Activated CD8-positive, alpha-beta memory T cell treated with anti-CD3 and anti-CD28 coated beads for 4 hours (primary cell): Measurements from ENCODE around the gene HELZ.
"Not testable (repeated sequence)": the region's sequence is repeated elsewhere in the genome, so short reads cannot be mapped to it uniquely, and the experiment has no call there.

Source experiments
- DNase-seq, 2 donors: peaks; one replicate each; pipeline ENCODE4 v3.0.0-alpha.2; 2020; ENCODE audit warnings: low read depth in 2 of 2

HELZ gene

DNA sequence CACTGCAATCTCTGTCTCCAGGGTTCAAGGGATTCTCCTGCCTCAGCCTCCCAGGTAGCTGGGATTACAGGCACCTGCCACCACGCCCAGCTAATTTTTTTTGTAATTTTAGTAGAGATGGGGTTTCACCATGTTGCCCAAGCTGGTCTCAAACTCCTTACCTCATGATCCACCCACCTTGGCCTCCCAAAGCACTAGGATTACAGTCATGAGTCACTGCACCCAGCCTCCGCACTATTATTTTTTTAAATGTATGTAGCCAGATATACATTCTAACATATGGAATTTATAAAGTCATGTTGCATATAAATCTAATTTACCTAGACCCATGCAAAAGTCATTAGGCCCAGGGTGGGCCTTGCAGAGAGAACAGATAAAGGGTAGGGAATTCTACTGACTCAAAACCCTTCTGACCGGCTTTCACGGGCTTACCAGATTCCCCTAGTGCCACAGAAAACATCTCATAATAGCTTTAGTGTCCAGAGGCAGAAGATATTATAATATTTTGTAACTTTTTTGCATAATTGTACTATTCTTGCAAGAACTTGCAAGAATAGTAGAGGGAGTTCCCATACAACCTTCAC is 20.5 kb upstream of the HELZ start:
- DNase-seq: no peak

DNA sequence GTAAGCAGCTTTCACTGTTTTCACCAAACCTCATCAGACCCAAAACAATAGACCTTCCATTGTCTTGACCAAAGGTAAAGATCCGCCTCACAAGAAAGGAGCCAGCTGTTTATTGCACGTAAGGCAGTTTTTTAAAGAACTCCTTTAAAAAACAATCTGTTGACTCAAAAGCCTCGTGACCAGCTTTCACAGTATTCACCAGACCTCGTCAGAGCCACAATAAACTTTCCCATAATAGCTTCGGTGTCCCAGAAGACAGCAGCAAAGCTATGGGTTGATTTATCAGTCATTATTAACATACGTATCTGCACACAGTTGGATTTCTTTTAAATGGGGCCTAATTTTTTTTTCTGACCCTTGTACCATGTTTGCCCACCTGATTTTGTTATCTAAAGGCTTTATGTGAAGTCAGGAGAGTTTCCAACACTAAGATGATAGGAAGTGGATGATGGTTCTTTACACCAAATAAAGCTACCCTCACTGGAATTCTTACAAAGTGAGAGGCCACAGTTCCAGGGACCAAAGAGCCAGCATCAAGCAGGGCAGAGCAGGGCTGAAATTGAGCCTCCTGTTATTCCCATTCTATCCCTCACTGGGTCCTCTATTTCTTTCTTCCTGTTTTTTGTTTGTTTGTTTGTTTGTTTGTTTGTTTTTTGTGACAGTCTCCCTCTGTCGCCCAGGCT is 17.6 kb upstream of the HELZ start:
- no peak for DNase-seq

DNA sequence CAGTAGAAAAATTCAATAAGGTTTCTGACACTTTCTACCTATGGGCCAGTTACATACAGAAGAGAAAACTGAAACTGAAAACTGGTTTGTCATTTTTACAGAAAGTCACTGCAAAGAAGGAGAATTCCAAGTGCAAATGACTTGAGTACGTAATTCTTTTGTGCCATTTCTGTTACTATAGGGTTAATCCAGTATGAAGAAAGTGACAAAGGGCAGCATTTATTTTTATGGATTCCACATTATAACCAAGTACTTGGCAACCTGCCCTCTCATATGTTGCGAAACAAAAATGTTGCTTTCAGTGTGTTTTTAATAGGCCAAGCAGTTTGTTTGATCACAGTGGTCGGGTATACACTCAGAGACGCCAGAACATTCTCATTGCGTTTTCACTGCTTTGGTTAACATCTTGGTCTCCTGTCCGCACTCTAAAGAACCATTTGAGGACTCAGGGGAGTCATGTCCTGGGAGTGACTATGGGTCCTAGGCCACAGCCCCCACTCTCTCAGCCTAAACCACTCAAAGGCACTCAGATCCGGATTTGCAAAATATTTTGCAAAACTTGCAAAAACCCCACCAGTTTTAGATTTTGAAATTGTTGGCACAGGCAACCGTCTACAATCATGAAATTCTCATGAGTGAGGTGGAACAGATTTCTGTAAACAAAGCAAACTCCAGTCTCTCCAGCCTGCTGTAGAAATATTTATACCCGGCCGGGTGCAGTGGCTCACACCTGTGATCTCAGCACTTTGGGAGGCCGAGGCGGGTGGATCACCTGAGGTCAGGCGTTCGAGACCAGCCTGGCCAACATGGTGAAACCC is 15.4 kb upstream of the HELZ start:
- DNase-seq: no peak

DNA sequence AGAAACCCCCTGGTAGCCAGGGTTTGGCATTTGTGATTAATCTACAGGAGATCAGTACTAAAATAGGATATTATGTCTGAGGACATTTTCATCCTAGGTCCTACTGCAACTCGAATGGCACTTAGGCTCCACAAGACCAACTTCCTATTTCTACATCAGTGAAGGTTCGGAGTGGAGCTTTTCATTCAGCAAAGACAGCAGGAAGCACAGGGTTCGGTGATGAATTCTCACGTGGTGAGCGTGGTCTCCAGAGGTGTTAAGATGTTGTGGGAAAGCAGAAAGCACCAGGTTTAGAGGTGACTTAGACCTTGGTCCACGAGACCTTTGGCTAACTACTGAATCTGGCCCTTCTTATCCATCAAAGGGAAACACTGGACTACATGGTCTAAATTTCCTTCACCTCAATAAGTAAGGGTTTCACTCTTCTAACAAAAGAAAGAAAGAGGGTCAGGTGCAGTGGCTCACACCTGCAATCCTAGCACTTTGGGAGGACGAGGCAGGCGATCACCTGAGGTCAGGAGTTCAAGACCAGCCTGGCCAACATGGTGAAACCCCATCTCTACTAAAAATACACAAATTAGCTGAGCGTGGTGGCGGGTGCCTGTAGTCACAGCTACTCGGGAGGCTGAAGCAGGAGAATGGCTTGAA is 13.9 kb upstream of the HELZ start:
- no peak for DNase-seq

DNA sequence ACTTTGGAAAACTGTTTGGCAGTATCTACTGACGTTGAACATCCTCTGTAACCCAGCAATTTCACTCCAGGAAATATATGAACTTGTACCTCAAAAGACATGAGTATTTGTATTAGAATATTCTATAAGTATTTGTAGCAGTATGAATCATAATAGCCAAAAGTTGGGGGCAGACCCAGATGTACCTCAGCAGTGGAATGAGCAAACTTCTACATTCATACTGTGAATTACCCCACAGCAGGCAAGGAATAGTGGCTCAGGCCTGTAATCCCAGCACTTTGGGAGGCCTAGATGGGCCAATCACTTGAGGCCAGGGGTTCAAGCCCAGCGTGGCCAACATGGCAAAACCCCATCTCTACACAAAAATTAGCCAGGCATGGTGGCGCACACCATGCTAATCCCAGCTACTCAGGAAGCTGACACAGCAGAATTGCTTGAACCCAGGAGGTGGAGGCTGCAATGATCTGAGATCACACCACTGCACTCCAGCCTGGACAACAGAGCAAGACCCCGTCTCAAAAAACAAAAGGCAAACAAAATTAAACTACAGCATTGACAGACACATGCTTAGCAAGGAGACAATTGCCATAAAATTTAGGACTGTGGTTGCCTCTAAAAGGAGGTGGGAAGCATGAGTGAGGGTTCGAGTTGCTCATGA is 11.2 kb upstream of the HELZ start:
- DNase-seq: no peak

DNA sequence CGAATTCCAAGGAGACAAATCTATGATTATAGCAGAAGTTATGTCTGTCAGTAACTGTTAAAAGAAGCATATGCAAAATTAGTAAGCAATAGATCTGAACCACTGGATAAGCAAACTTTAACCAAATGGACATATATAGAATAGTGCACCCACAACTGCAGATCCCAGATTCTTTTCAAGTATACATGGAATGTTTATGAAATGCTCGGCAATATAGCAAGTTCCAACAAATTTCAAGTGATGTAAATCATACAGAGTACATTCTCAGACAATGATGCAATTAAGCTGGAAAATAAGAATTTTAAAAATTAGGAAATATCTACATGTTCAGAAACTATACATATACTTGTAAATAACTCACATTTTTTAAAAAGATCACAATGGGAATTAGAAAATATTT is 8.4 kb upstream of the HELZ start:
- DNase-seq: no peak

DNA sequence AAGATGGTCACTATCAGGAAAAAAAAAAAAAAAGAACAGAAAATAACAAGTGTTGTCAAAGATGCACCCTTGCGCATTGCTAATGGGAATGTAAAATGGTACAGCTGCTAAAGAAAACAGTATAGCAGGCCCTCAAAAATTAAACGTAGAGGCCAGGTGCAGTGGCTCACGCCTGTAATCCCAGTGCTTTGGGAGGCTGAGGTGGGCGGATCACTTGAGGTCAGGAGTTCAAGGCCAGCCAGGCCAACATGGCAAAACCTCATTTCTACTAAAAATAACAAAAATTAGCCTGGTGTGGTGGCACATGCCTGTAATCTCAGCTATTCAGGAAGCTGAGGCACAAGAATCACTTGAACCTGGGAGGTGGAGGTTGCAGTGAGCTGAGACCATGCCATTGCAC is 6.6 kb upstream of the HELZ start:
- DNase-seq: not testable (repeated sequence)

DNA sequence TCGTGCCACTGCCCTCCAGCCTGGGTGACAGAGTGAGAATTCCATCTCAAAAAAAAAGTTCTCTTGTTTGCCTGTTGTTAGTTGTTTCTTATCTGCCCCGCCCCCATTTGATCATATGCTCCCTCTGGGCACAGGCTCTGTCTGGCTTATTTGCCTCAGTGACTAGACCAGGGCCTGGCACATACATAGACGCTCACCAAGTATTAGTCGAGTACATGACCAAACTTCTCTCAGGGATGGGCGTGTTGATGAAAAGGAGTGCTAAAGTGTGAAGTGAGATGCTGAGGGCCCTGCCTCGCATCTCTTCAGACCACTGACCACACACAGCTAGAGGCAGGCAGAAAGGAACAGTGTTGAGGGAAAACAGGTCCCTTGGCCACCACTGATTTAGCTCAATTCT is 3.3 kb upstream of the HELZ start:
- DNase-seq: no peak

DNA sequence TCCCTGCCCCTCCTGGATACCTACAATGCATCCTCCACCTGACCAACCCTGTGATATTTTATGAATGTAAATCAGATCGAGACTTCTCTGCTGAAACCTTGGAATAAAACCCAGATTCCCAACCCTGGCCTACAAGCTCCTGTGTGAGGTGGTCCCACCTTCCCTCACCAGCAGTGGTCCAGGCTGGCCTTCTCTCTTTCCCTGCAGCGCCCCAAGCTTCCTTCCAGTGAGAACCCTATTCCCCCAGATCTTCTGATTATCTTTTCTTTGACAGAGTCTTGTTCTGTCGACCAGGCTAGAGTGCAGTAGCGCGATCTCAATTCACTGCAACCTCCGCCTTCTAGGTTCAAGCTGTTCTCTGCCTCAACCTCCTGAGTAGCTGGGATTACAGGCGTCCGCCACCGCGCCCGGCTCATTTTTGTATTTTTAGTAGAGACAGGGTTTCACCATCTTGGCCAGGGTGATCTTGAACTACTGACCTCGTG is 2.5 kb upstream of the HELZ start:
- no peak for DNase-seq

DNA sequence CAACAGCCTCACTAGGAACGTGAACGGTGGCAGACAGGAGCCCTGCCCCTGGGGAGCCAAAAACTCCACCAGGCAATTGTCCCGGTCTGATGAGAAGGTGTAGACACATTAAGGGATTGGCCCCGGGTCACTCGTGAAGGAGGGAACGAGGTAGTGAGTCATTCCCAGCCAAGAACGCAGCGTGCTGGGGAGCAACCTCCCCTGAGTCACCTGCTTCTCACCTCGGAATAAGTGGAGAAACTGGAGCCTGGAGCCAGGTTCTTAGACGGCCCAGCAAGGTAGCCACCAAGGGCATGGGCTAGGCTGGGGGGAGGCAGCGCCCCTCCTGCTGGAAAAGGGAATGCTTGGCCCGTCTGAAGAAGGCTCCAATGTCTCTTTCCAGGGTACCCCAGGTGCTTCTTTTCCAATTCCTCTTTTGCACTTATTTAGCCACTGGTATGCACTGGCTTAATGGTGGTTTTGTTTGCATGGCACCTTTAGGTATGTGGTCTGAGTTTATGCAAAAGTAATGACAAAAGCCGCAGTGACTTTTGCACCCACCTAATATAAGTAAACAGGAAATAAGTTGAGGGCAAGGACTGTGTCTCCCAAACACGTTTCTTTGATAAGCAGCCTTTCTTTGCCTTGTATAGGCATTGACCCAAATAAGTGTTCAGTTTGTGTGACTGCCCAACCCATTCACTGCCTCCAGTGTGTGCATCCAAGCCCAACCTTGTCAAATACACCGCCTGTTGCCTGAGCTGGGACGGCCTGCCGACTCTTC is 1.8 kb upstream of the HELZ start:
- DNase-seq: no peak

DNA sequence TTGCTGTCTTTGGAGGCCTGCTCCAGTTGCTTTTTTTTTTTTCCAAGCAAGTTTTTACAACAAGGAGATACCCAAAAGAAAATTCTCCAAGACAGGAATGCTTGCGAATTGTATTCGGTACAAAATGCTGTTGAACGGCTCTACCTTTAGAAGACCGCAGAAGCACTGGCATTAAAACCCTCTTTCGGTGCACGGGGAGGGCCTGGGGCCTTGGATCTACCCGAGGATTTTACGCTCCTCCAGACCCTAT is 1.3 kb upstream of the HELZ start:
- no peak for DNase-seq

DNA sequence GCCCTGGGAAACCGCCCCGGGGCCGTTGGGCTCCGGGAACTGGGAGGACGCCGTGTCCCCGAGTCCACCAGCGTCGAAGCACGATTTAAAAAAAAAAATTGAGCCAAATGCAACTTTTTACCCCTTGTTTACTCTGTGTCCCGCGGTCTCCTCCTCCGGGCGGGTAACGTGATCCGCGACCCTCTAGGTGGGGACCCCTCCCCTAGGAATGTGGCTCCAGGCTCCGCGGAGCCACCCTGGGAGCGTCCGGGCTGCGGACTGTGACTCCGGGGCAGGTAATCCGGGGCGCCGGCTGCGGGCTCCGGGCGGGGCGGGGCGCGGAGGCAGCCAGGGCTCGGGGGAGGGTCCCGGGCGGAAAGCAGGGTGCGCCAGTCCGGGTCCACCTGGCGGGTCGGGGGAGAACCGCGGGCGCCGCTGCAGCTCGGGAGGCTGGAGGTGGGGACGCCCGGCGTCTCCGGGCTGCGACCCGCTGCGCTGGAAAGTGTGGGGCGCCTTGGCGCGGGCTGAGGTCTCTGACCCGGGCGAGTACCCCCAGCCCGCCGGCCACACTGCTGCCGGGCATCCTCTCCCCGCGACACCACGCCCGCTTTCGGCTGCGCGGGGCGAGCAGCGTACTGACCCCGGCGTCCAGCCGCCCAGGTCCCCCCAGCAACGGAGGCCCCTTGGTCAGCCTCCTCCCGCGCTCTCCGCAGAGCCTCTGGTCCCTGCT is 852 bp upstream of the HELZ start:
- no peak for DNase-seq

DNA sequence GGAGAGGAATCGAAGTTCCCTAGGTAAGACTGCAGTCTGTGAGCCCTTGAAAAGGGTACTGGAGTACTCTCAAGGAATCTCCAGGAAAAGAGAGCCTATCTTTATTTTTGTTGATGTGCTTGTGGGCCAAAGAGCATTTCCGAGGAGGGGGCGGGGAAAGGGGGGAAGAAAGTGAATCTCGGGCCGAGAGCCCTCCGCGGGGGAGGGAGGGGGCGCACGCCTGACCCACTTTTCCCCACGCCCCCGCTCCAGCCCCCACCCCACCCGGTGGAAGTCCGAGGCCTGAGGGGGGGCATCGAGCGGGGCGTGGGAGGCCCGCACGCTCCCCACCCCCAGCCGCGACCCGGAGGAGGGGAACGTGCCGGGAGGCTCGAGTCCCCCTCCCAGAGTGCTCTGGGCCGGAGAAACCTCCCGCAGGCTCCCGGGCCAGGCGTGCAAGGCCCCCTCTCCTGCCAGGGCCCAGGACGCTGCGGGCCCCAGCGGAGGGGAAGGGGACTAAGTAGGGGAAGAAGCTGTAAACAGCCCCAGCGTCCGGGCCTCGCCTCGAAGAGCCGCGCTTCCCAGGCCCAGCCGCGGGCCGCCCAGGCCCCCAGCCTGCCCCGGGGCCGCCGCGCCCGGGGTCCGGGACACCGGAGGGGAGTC is 444 bp downstream of the HELZ start:
- no peak for DNase-seq

DNA sequence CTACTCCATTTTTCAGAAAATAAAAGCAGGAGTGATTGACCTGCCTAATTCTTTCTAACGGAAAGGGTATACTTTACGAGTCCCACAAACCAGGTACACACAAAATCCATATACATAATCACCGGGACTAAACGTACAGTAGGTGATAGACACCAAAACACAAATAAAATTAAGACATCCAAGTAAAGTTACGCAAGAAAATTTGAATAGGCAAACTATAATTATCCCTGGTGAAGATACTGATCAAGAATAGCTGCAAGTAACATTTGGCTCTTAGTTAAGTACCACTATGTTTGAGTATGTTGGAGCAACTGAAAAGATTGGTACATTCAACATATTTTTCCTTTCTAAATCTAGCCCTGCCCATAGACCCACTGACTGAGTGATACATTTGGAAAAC is 1.7 kb downstream of the HELZ start:
- no peak for DNase-seq

DNA sequence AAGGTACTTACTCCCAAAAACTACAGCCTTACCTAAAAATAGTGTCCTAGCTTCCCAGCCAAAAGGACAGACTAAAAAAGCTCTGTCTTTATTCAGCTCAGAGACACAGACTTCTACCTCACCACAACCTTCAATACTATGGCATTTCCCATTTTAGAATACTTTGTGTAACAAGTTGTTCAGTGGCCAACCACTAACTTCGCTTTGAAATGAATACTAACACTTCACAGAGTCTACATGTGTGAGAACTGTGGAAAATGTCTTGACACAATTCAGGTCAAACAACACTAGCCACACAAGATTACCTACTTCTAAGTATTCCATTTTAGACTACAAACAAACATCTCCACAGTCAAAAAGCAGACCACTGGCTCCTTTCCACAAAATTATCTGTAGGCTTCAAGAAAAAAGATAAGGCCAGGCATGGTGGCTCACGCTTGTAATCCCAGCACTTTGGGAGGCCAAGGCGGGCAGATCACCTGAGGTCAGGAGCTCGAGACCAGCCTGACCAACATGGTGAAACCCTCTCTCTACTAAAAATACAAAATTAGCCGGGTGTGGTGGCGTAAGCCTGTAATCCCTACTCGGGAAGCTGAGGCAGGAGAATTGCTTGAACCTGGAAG is 3.2 kb downstream of the HELZ start:
- no peak for DNase-seq

DNA sequence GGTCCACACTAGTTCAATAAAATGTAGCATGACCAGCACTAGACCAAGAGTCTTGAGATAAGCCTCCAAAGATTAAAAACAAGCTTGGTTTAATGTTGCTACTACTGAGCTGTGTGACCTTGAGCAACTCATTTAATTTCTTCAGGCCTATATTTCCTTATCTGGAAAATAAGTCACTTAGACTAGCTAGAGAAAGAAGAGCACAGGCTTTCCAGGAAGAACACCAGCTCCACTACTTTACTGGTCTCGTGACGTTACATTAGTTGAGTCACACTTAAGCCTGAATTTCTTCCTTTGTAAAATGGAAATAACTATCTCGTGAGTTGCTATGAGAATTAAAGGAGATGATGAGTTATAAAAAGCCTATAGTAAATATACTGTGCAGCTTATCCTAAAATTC is 5.4 kb downstream of the HELZ start:
- no peak for DNase-seq

DNA sequence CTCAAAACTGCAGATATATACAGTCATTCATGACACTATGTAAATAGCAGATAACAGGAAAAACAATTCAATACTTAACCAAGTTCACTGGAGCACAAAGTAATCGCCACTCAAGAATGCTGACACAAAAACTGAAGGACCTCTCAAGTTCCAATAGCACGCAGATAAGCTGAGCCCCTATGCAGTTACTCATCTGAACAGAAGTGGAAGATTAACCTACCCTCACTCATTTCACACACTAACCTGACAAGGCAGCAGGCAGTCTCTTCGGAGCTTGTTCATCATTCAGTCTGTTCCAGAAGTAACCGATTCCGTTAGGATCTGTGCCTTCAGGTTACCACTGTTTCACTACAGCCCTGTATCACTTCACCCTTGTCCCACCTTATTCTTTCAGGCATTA is 6.0 kb downstream of the HELZ start:
- no peak for DNase-seq

DNA sequence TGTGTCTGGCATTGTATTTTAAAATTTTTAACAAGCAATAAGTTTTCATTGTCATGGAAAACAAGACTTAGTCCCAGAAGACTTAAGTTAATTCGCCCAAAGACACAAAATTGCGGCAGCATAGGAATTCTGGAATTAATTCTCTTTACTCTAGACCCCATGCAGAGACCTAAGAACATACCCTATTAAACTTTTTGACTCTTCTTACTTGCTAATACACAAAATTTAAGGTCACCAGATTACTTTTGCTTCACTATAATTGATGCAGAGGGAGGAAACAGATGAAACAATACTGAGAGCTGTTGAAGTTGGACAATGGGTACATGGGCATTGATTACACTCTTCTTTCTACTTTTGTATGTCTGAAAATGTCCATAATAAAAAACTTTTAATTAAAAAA is 12.6 kb downstream of the HELZ start:
- no peak for DNase-seq

DNA sequence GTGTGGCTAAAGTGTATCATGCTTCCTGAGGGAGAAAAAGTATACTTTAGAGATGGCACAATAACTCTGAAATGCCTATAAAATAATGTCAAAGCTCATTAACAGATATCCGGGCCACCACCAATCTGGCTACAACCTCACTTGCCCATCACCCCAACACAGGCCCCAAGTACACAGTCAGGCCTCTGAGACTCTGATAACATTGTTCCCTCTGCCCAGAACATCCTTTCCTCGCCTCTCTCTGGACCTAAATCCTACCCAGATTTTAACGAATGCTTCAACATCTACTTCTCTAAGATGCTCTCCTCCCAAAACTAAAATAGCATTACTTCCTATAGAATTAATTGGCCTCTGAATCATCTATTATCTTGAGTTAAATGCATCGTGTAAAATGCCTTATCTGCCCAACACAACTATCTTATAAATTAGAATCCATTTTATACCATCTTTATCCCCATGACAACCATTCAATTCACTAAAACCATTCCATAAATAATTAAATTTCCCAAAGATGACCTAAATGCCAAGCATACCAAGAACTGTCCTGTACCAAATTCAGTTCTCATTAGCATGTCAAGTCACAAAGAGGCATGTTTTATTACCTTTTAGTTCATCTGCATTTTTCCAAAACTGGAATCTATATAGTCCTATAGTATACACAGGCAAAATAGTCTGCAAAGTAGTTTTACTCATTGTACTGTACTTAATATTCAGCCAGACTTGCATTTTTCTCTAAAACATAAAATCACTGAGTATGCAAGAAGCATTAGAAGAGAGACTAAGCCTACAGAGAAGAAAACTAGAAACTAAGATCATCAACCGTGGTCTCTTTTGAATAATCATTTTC is 15.7 kb downstream of the HELZ start:
- DNase-seq: no peak
